Measurements from ENCODE around the gene PHLDB2. TPM values are rescaled to one million over a fixed set of nuclear protein-coding genes. Genes with fewer than 3 reads are reported as not detected.

Gene PHLDB2
- polyA plus RNA-seq, 2 of the 4 experiments (the other 2 are of a cell fraction) = 39.5 to 50.6 TPM

DNA sequence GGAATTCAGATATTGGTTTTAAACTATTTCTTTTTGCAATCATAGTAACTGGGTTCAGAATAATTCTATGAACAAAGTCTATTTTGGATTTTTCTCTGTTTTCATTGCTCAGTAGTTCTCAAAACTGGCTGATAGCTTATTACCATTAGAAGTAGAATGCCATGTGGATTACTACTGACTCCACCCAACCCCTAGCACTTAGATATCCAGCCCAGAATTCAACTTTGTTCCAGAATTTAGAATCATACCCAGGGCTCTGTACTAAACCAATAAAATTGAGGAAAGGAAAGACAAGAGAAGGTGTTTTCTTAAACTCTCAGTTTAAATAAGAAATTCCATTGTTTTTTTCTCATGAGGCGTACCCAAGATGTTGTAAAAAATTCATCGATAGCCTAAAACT lies 80.8 kb downstream of the PHLDB2 start:
- TF ChIP-seq ZSCAN20 (CRISPR knock-in tag; IDR thresholded peaks at IDR 0.05) = no peak
- TF ChIP-seq TFCP2L1 (CRISPR knock-in tag; IDR thresholded peaks at IDR 0.05) = no peak
- TF ChIP-seq RARB (CRISPR knock-in tag; IDR thresholded peaks at IDR 0.05) = no peak
- TF ChIP-seq HOXB13 (CRISPR knock-in tag; IDR thresholded peaks at IDR 0.05; ENCODE audit: low read depth) = no peak
- no peak for TF ChIP-seq CHD2 (IDR thresholded peaks at IDR 0.05; ENCODE audit: low read length, partially characterized antibody)
- TF ChIP-seq, protein P1, sequence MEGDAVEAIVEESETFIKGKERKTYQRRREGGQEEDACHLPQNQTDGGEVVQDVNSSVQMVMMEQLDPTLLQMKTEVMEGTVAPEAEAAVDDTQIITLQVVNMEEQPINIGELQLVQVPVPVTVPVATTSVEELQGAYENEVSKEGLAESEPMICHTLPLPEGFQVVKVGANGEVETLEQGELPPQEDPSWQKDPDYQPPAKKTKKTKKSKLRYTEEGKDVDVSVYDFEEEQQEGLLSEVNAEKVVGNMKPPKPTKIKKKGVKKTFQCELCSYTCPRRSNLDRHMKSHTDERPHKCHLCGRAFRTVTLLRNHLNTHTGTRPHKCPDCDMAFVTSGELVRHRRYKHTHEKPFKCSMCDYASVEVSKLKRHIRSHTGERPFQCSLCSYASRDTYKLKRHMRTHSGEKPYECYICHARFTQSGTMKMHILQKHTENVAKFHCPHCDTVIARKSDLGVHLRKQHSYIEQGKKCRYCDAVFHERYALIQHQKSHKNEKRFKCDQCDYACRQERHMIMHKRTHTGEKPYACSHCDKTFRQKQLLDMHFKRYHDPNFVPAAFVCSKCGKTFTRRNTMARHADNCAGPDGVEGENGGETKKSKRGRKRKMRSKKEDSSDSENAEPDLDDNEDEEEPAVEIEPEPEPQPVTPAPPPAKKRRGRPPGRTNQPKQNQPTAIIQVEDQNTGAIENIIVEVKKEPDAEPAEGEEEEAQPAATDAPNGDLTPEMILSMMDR (IDR thresholded peaks at IDR 0.05) = no peak
- TF ChIP-seq NPAS2 (CRISPR knock-in tag; IDR thresholded peaks at IDR 0.05; ENCODE audit: borderline replicate concordance) = no peak
- no peak for TF ChIP-seq MAZ (IDR thresholded peaks at IDR 0.05; ENCODE audit: borderline replicate concordance, low read depth, low read length)
- TF ChIP-seq GATA3 (IDR thresholded peaks at IDR 0.05; ENCODE audit: borderline replicate concordance) = no peak
- no peak for TF ChIP-seq JUNB (IDR thresholded peaks at IDR 0.05)
- TF ChIP-seq, protein P2, sequence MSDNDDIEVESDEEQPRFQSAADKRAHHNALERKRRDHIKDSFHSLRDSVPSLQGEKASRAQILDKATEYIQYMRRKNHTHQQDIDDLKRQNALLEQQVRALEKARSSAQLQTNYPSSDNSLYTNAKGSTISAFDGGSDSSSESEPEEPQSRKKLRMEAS (IDR thresholded peaks at IDR 0.05) = no peak
- no peak for TF ChIP-seq KDM1A (IDR thresholded peaks at IDR 0.05; ENCODE audit: low read depth)
- H3K9me3 ChIP-seq = no peaks in the 10 kb centered on the region
- FAIRE-seq = peak; percentile 18
- WGBS (ENCODE audit: missing lambda C conversion rate) = 95% methylated on average over 2 of the region's 2 CpGs
- no peak overlapping the region for H3K4me2 ChIP-seq
- ChIA-PET POLR2A (no interaction called here), CTCF (interaction anchor here (1.1 kb wide), 1 partner anchor 29 kb away, joined by 4 read pairs; no protein-coding TSS in a partner anchor)
- DNase-seq (ENCODE audit: low read depth in 1 of 2, low spot score in 1 of 2) = no peak
- no peak overlapping the region for H3K4me3 ChIP-seq
- H3K4me1 ChIP-seq = peaks cover 49% of the 10 kb centered on the region
- no peak for ATAC-seq
- H3K27ac ChIP-seq = no peak overlapping the region

DNA sequence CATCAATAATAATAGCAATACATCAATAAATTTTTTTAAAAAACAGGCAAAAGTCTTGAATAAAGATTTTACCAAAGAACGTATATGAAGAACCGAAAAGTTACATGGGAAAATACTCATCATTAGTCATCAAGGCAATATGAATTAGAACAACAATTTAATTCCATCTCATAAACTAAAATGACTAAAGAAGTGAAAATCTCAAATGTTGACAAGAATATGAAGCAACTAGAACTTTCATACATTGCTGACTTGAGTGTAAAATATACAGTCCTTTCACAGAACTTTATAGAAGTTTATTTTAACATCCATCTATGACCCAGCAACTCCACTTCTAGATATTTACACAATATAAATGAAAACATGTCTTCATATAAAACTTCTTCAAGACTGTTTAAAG lies 84.5 kb downstream of the PHLDB2 start:
- Histone ChIP-seq H3K9me3 (no peaks in the 10 kb centered on the region), H3K4me3 (no peak overlapping the region), H3K4me1 (peaks cover 15% of the 10 kb centered on the region), H3K27ac (no peak overlapping the region), H3K4me2 (no peak overlapping the region)
- ATAC-seq (no peak), FAIRE-seq (peak; percentile 84), DNase-seq (ENCODE audit: low read depth in 1 of 2, low spot score in 1 of 2) (no peak)
- ChIA-PET POLR2A (no interaction called here), CTCF (no interaction called here)
- 78% methylated on average over 2 of the region's 2 CpGs for WGBS (ENCODE audit: missing lambda C conversion rate)
- TF ChIP-seq CBX8 (IDR thresholded peaks at IDR 0.05) (no peak), HDAC2 (IDR thresholded peaks at IDR 0.05) (no peak), POLR2AphosphoS2 (conservative IDR thresholded peaks at IDR 0.05; ENCODE audit: low read length) (no peak), CEBPB (IDR thresholded peaks at IDR 0.05) (no peak)

DNA sequence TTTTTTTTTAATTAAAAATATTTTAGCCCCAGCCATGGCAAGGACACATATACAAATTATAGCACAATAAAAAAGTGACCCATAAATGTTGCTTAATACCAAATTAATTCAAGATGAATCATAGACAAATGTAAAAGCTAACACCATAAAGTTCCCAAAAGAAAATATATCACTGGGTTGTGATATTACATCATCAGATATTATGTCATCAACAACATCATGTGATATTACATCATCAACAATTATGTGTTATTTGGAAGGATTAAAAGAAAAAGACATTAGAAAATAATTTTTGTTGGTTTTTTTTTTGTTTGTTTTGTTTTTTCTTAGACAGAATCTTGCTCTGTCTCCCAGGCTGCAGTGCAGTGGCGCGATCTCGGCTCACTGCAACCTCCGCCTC lies 85.3 kb downstream of the PHLDB2 start:
- Histone ChIP-seq H3K4me2 (no peak overlapping the region), H3K27ac (peak overlapping the region in 1 of 2 experiments; percentile 23; a peak in 1 of 6 replicates), H3K9me3 (no peaks in the 10 kb centered on the region), H3K4me3 (no peak overlapping the region), H3K4me1 (peaks cover 15% of the 10 kb centered on the region)
- ATAC-seq (no peak), DNase-seq (ENCODE audit: low read depth in 1 of 2, low spot score in 1 of 2) (no peak), FAIRE-seq (peak; percentile 70)
- ChIA-PET POLR2A (no interaction called here), CTCF (interaction anchor here (0.6 kb wide), 1 partner anchor 66 kb away, joined by 4 read pairs; no protein-coding TSS in a partner anchor)
- no peak for TF ChIP-seq POLR2A (IDR thresholded peaks at IDR 0.05; ENCODE audit: low read length)
- TF ChIP-seq FOSL2 (IDR thresholded peaks at IDR 0.05) = no peak
- TF ChIP-seq FOSL2 (CRISPR knock-in tag; IDR thresholded peaks at IDR 0.05) = peak; percentile 74
- TF ChIP-seq CEBPB (IDR thresholded peaks at IDR 0.05) = peak in 1 of 2 experiments; percentile 47; a peak in 1 of 4 replicates
- WGBS (ENCODE audit: missing lambda C conversion rate) = 88% methylated on average over 4 of the region's 4 CpGs

DNA sequence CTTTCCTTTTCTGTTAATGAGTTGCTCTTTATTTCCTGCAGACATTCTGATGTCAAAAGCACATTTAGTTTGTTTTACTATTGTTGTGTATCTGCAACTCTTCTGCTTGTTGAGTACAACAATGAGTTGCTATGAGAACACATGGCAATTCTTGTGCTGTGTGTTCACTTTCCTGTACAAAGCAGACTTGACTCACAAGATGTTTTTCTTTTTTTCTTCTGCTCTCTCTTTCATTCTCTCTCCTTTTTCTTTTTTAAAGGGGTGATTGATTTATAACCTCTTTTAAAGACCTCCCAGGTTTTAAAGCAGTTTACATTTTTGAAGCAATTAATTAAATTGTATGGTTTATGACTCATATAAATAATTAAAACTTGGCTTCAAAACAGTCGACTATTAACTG lies 88.2 kb downstream of the PHLDB2 start:
- no peak overlapping the region for H3K4me2 ChIP-seq
- WGBS (ENCODE audit: missing lambda C conversion rate) = 54% methylated on average over 1 of the region's 1 CpG

More for the DNA sequence above, 88.2 kb downstream of the PHLDB2 start:
- DNase-seq (ENCODE audit: low read depth in 1 of 2, low spot score in 1 of 2) = no peak
- ChIA-PET POLR2A (no interaction called here), CTCF (no interaction called here)
- Histone ChIP-seq H3K9me3 (no peaks in the 10 kb centered on the region), H3K27ac (peak overlapping the region in 1 of 2 experiments; percentile 20; a peak in 1 of 6 replicates), H3K4me1 (peaks cover 15% of the 10 kb centered on the region), H3K4me3 (no peak overlapping the region)
- no peak; a peak in 1 of 6 replicates for ATAC-seq
- no peak for TF ChIP-seq CEBPB (IDR thresholded peaks at IDR 0.05)
- no peak for TF ChIP-seq HEYL (CRISPR knock-in tag; IDR thresholded peaks at IDR 0.05)
- no peak for TF ChIP-seq EHMT2 (IDR thresholded peaks at IDR 0.05; ENCODE audit: low read depth)
- FAIRE-seq = no peak
